ENCODE results near the gene PCDHA9.
"Not testable (repeated sequence)": the region's sequence is repeated elsewhere in the genome, so short reads cannot be mapped to it uniquely, and the experiment has no call there.

Gene PCDHA9

DNA sequence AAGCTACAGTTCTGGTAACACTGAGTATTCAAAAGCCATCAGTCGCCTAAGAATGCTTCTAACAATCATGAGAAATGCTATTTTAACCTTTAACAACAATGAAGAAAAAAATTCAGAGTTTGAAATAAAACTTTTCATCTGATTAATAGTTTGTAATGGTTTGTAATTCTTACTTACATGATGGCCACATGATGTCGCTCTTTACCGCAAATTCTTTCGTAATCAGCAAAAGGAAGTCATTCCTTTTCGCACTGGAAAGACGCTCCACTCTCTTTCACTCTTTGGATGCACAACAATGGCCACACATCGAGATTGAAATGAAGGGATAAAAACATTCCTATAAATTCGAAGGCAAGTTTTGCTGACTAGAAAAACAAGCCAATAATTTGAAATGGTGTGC is 14.2 kb upstream of the PCDHA9 start, which contains the start of gene PCDHA7:
Gene PCDHA7, plus strand, starts transcription at position 277 of the 400 bp plus-strand sequence. Its CDS starts 115 bp downstream, at position 392.
- H3K27ac ChIP-seq, result no peak within 1 kb of the TSS
- TF ChIP-seq, protein P1, sequence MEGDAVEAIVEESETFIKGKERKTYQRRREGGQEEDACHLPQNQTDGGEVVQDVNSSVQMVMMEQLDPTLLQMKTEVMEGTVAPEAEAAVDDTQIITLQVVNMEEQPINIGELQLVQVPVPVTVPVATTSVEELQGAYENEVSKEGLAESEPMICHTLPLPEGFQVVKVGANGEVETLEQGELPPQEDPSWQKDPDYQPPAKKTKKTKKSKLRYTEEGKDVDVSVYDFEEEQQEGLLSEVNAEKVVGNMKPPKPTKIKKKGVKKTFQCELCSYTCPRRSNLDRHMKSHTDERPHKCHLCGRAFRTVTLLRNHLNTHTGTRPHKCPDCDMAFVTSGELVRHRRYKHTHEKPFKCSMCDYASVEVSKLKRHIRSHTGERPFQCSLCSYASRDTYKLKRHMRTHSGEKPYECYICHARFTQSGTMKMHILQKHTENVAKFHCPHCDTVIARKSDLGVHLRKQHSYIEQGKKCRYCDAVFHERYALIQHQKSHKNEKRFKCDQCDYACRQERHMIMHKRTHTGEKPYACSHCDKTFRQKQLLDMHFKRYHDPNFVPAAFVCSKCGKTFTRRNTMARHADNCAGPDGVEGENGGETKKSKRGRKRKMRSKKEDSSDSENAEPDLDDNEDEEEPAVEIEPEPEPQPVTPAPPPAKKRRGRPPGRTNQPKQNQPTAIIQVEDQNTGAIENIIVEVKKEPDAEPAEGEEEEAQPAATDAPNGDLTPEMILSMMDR (IDR thresholded peaks at IDR 0.05), result no peak
- DNase-seq (ENCODE audit: low spot score), result no peak
- H3K4me3 ChIP-seq, result peak within 1 kb of the TSS; percentile 38

DNA sequence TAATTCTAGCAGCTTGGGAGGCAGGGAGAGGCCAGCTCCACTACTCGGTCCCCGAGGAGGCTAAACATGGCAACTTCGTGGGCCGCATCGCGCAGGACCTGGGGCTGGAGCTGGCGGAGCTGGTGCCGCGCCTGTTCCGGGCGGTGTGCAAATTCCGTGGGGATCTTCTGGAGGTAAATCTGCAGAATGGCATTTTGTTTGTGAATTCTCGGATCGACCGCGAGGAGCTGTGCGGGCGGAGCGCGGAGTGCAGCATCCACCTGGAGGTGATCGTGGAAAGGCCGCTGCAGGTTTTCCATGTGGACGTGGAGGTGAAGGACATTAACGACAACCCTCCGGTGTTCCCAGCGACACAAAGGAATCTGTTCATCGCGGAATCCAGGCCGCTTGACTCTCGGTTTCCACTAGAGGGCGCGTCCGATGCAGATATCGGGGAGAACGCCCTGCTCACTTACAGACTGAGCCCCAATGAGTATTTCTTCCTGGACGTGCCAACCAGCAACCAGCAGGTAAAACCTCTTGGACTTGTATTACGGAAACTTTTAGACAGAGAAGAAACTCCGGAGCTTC is 13.7 kb upstream of the PCDHA9 start:
- H3K4me3 ChIP-seq, result peak overlapping the region; percentile 38
- not testable (repeated sequence) for DNase-seq (ENCODE audit: low spot score); H3K27ac ChIP-seq

DNA sequence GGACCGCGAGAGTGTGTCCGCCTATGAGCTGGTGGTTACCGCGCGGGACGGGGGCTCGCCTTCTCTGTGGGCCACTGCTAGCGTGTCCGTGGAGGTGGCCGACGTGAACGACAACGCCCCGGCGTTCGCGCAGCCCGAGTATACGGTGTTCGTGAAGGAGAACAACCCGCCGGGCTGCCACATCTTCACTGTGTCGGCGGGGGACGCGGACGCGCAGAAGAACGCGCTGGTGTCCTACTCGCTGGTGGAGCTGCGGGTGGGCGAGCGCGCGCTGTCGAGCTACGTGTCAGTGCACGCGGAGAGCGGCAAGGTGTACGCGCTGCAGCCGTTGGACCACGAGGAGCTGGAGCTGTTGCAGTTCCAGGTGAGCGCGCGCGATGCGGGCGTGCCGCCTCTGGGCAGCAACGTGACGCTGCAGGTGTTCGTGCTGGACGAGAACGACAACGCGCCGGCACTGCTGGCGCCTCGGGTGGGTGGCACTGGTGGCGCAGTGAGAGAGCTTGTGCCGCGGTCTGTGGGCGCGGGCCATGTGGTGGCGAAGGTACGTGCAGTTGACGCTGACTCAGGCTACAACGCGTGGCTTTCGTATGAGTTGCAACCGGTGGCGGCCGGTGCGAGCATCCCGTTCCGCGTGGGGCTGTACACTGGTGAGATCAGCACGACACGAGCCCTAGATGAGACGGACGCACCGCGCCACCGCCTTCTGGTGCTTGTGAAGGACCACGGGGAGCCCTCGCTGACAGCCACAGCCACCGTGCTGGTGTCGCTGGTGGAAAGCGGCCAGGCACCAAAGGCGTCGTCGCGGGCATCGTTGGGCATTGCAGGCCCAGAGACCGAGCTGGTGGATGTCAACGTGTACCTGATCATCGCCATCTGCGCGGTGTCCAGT is 12.3 kb upstream of the PCDHA9 start:
- TF ChIP-seq, protein P1 (IDR thresholded peaks at IDR 0.05), result no peak
- DNase-seq (ENCODE audit: low spot score), result no peak

DNA sequence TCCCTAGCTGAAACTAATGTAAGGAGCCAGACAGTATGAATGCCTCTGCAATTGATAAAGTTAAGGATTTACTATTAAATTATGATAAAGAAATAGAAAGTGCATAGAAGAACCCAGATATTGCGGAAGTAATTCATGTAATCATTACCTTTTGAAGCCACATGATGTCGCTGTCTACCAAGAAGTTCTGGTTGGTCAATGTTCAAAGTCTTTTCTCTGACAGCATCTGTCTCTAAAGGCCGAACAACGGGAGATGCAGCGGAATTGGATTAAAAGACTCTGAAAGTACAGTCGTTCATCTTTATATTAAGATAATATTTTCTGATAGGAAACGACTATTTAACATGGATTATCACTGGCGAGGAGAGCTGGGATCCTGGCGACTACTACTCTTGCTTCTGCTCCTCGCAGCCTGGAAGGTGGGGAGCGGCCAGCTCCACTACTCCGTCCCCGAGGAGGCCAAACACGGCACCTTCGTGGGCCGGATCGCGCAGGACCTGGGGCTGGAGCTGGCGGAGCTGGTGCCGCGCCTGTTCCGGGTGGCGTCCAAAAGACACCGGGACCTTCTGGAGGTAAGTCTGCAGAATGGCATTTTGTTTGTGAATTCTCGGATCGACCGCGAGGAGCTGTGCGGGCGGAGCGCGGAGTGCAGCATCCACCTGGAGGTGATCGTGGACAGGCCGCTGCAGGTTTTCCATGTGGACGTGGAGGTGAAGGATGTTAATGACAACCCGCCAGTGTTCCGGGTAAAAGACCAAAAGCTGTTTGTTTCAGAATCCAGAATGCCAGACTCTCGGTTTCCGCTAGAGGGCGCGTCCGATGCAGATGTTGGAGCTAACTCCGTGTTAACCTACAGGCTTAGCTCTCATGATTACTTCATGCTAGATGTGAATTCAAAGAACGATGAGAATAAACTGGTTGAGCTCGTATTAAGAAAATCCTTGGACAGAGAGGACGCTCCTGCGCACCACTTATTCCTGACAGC is 6.9 kb upstream of the PCDHA9 start, which contains the start of gene PCDHA8:
Gene PCDHA8, plus strand, starts transcription at position 210 of the 985 bp plus-strand sequence. Its CDS starts 135 bp downstream, at position 345.
- TF ChIP-seq, protein P1 (IDR thresholded peaks at IDR 0.05), result no peak
- DNase-seq (ENCODE audit: low spot score), result no peak
- Histone ChIP-seq H3K27ac (no peak within 1 kb of the TSS), H3K4me3 (no peak within 1 kb of the TSS)

More for the DNA sequence above, 12.3 kb upstream of the PCDHA9 start:
- Histone ChIP-seq H3K4me3 (no peak overlapping the region), H3K27ac (no peak overlapping the region)

- TF ChIP-seq, protein P1 (IDR thresholded peaks at IDR 0.05), result no peak
- H3K4me3 ChIP-seq, result no peak overlapping the region
- DNase-seq (ENCODE audit: low spot score), result no peak
- H3K27ac ChIP-seq, result no peak overlapping the region
Measured at GRCh38 chr5:140842798-140843733, 5.1 kb upstream of the PCDHA9 start.

- not testable (repeated sequence) for H3K4me3 ChIP-seq; H3K27ac ChIP-seq; DNase-seq (ENCODE audit: low spot score)
Measured at GRCh38 chr5:140849831-140850634, 1.9 kb downstream of the PCDHA9 start.

Measured in coronary artery (tissue), 2 donors.